Activated naive CD8-positive, alpha-beta T cell treated with anti-CD3 and anti-CD28 coated beads, Interleukin-2, amount 50 U/mL, for 24 hours (primary cell): ENCODE data around the gene CHTF18.
"Not testable (repeated sequence)": the region's sequence is repeated elsewhere in the genome, so short reads cannot be mapped to it uniquely, and the experiment has no call there.

Experiments used
- ATAC-seq: fragments of 150-1000 bp; cut with Tn5 transposase; one replicate; pipeline ENCODE4 v1.10.0; 2021
- DNase-seq: peaks from one replicate; pipeline ENCODE4 v3.0.0; 2021
- H3K27ac Mint-ChIP-seq: one replicate; pipeline ENCODE4 v1.8.0; 2021; ENCODE audit warnings: mild to moderate bottlenecking, mixed read lengths
- H3K27me3 Mint-ChIP-seq: one replicate; pipeline ENCODE4 v1.8.0; 2021; ENCODE audit warnings: mixed read lengths
- H3K36me3 Mint-ChIP-seq: one replicate; pipeline ENCODE4 v1.8.0; 2021; ENCODE audit warnings: low read depth, mixed read lengths
- H3K4me1 Mint-ChIP-seq: one replicate; pipeline ENCODE4 v1.8.0; 2021; ENCODE audit warnings: mixed read lengths
- H3K4me3 Mint-ChIP-seq: one replicate; pipeline ENCODE4 v1.8.0; 2021; ENCODE audit warnings: mild to moderate bottlenecking, moderate library complexity, mixed read lengths
- H3K9me3 Mint-ChIP-seq: one replicate; pipeline ENCODE4 v1.8.0; 2021; ENCODE audit warnings: mixed read lengths

CHTF18 gene

GRCh38 chr16:751152-752006 is 37.0 kb upstream of the CHTF18 start:
- no peak overlapping the region for H3K4me3 Mint-ChIP-seq
- H3K9me3 Mint-ChIP-seq: no peaks in the 10 kb centered on the region

GRCh38 chr16:752007-752312 is 36.5 kb upstream of the CHTF18 start:
- H3K9me3 Mint-ChIP-seq: no peaks in the 10 kb centered on the region
- DNase-seq (no peak), ATAC-seq (no peak)
- no peaks in the 10 kb centered on the region for H3K36me3 Mint-ChIP-seq
- H3K27me3 Mint-ChIP-seq: no peaks in the 10 kb centered on the region
- H3K4me3 Mint-ChIP-seq: no peak overlapping the region
- no peak overlapping the region for H3K27ac Mint-ChIP-seq
- no peaks in the 10 kb centered on the region for H3K4me1 Mint-ChIP-seq

More at GRCh38 chr16:751152-752006, 37.0 kb upstream of the CHTF18 start:
- no peak overlapping the region for H3K27ac Mint-ChIP-seq
- ATAC-seq: no peak
- H3K27me3 Mint-ChIP-seq: no peaks in the 10 kb centered on the region
- no peaks in the 10 kb centered on the region for H3K4me1 Mint-ChIP-seq
- no peak for DNase-seq
- H3K36me3 Mint-ChIP-seq: no peaks in the 10 kb centered on the region

- H3K27me3 Mint-ChIP-seq, H3K4me3 Mint-ChIP-seq, H3K36me3 Mint-ChIP-seq, H3K9me3 Mint-ChIP-seq, DNase-seq, H3K4me1 Mint-ChIP-seq, H3K27ac Mint-ChIP-seq, ATAC-seq: not testable (repeated sequence)
Observed at GRCh38 chr16:754121-754607, 34.3 kb upstream of the CHTF18 start.

- no peak for ATAC-seq
Observed at GRCh38 chr16:754656-755055, 33.8 kb upstream of the CHTF18 start.

GRCh38 chr16:756428-756827 is 32.0 kb upstream of the CHTF18 start:
- ATAC-seq (no peak), DNase-seq (no peak)
- H3K4me3 Mint-ChIP-seq: no peak overlapping the region
- no peak overlapping the region for H3K27ac Mint-ChIP-seq
- no peaks in the 10 kb centered on the region for H3K9me3 Mint-ChIP-seq
- no peaks in the 10 kb centered on the region for H3K36me3 Mint-ChIP-seq
- no peaks in the 10 kb centered on the region for H3K4me1 Mint-ChIP-seq
- H3K27me3 Mint-ChIP-seq: peaks cover 3% of the 10 kb centered on the region

More at GRCh38 chr16:754656-755055, 33.8 kb upstream of the CHTF18 start:
- Mint-ChIP-seq H3K36me3 (no peaks in the 10 kb centered on the region), H3K27ac (no peak overlapping the region), H3K27me3 (peaks cover 3% of the 10 kb centered on the region), H3K4me1 (no peaks in the 10 kb centered on the region), H3K9me3 (no peaks in the 10 kb centered on the region), H3K4me3 (no peak overlapping the region)
- DNase-seq: no peak

- Mint-ChIP-seq H3K9me3 (no peaks in the 10 kb centered on the region), H3K4me1 (no peaks in the 10 kb centered on the region), H3K4me3 (no peak overlapping the region), H3K36me3 (no peaks in the 10 kb centered on the region), H3K27me3 (peaks cover 3% of the 10 kb centered on the region), H3K27ac (no peak overlapping the region)
- ATAC-seq (no peak), DNase-seq (no peak)
Observed at GRCh38 chr16:759110-759910, 29.1 kb upstream of the CHTF18 start.

- Mint-ChIP-seq H3K36me3 (no peaks in the 10 kb centered on the region), H3K4me3 (no peak overlapping the region), H3K4me1 (no peaks in the 10 kb centered on the region), H3K27ac (no peak overlapping the region), H3K27me3 (peaks cover 3% of the 10 kb centered on the region), H3K9me3 (no peaks in the 10 kb centered on the region)
- DNase-seq: no peak
- ATAC-seq: no peak
Observed at GRCh38 chr16:760065-760464, 28.4 kb upstream of the CHTF18 start.

GRCh38 chr16:760545-761343 is 27.7 kb upstream of the CHTF18 start, which contains the start of gene MSLN:
MSLN (plus strand) TSS chr16:760734; CDS start chr16:762681, 1,947 bp downstream.
- ATAC-seq (no peak), DNase-seq (no peak)
- Mint-ChIP-seq H3K27me3 (peaks cover 3% of the 10 kb centered on the region), H3K4me3 (no peak within 1 kb of the TSS), H3K27ac (no peak within 1 kb of the TSS), H3K36me3 (no peaks in the 10 kb centered on the region), H3K9me3 (no peaks in the 10 kb centered on the region), H3K4me1 (no peaks in the 10 kb centered on the region)

- Mint-ChIP-seq H3K4me3 (no peak overlapping the region), H3K9me3 (no peaks in the 10 kb centered on the region), H3K4me1 (no peaks in the 10 kb centered on the region), H3K27ac (no peak overlapping the region), H3K36me3 (no peaks in the 10 kb centered on the region), H3K27me3 (peaks cover 3% of the 10 kb centered on the region)
- DNase-seq (no peak), ATAC-seq (no peak)
Observed at GRCh38 chr16:761625-762513, 26.6 kb upstream of the CHTF18 start.

- H3K4me3 Mint-ChIP-seq: no peak overlapping the region
- no peaks in the 10 kb centered on the region for H3K4me1 Mint-ChIP-seq
- H3K36me3 Mint-ChIP-seq: no peaks in the 10 kb centered on the region
- H3K27me3 Mint-ChIP-seq: no peaks in the 10 kb centered on the region
- ATAC-seq (no peak), DNase-seq (no peak)
- H3K9me3 Mint-ChIP-seq: no peaks in the 10 kb centered on the region
- H3K27ac Mint-ChIP-seq: no peak overlapping the region
Observed at GRCh38 chr16:762595-763268, 25.7 kb upstream of the CHTF18 start.

GRCh38 chr16:763369-764183 is 24.8 kb upstream of the CHTF18 start:
- no peak for DNase-seq
- H3K9me3 Mint-ChIP-seq: no peaks in the 10 kb centered on the region
- no peaks in the 10 kb centered on the region for H3K27me3 Mint-ChIP-seq
- H3K4me3 Mint-ChIP-seq: no peak overlapping the region
- no peak overlapping the region for H3K27ac Mint-ChIP-seq
- no peaks in the 10 kb centered on the region for H3K4me1 Mint-ChIP-seq
- H3K36me3 Mint-ChIP-seq: no peaks in the 10 kb centered on the region
- ATAC-seq: no peak

- no peak overlapping the region for H3K27ac Mint-ChIP-seq
- H3K4me3 Mint-ChIP-seq: no peak overlapping the region
- ATAC-seq (no peak), DNase-seq (no peak)
- no peaks in the 10 kb centered on the region for H3K4me1 Mint-ChIP-seq
- H3K27me3 Mint-ChIP-seq: no peaks in the 10 kb centered on the region
- no peaks in the 10 kb centered on the region for H3K36me3 Mint-ChIP-seq
- H3K9me3 Mint-ChIP-seq: no peaks in the 10 kb centered on the region
Observed at GRCh38 chr16:764184-764750, 24.2 kb upstream of the CHTF18 start.
